Gastrocnemius medialis (tissue), 4 donors: ENCODE measurements around the gene SCARB2.

Experiments used
- CTCF ChIP-seq, 5 experiments: fragments of 450-650 bp in 3 of 5; fragments of 200-600 bp in 2 of 5; sonication (generic) in 2 of 5; IDR thresholded peaks in 4 of 5; conservative IDR thresholded peaks in 1 of 5; 1 replicate in 4 of 5; 2 replicates in 1 of 5; pipeline ENCODE4 v1.5.1; 2016 to 2019; ENCODE audit warnings: antibody characterized with exemption in 5 of 5, mild to moderate bottlenecking in 3 of 5, moderate library complexity in 3 of 5
- POLR2A ChIP-seq, 2 donors: fragments of 450-650 bp; IDR thresholded peaks; one replicate each; pipeline ENCODE4 v1.6.1; 2017; ENCODE audit warnings: antibody characterized with exemption in 2 of 2, mild to moderate bottlenecking in 2 of 2, moderate library complexity in 2 of 2

GRCh38 chr4:76148142-76148865 is 65.3 kb downstream of the SCARB2 start, which contains the start of gene NUP54:
- TF ChIP-seq POLR2A (IDR thresholded peaks at IDR 0.05): peak; percentile 81 to 82
- no peak for TF ChIP-seq CTCF (IDR thresholded peaks at IDR 0.05 in 4 of 5, conservative IDR thresholded peaks at IDR 0.05 in 1 of 5)
